H9 (cell line): ENCODE data around the gene SERPINB2. TPM values are rescaled to one million over a fixed set of nuclear protein-coding genes. Genes with fewer than 3 reads are reported as not detected.

Source experiments
- DNase-seq: peaks from one replicate; pipeline ENCODE4 v3.0.0-alpha.2; 2017
- H2AFZ ChIP-seq: one replicate; pipeline ENCODE4 v1.6.1; 2013; ENCODE audit warnings: mild to moderate bottlenecking, low read length, control low read depth, moderate library complexity
- H2AK5ac ChIP-seq: 2 replicates; pipeline ENCODE4 v1.6.1; 2013; ENCODE audit warnings: low read length, control low read depth, mixed read lengths; ENCODE audit not compliant: insufficient read length
- H2BK120ac ChIP-seq: one replicate; pipeline ENCODE4 v1.6.1; 2013; ENCODE audit warnings: low read depth, mild to moderate bottlenecking, low read length, control low read depth, inconsistent platforms; ENCODE audit not compliant: poor library complexity, severe bottlenecking
- H2BK12ac ChIP-seq: 2 replicates; pipeline ENCODE4 v1.6.1; 2013; ENCODE audit warnings: low read length, control low read depth, mixed read lengths, low read depth; ENCODE audit not compliant: insufficient read length
- H2BK15ac ChIP-seq: 2 replicates; pipeline ENCODE4 v1.6.1; 2013; ENCODE audit warnings: low read depth, low read length, control low read depth
- H2BK20ac ChIP-seq: one replicate; pipeline ENCODE4 v1.6.1; 2013; ENCODE audit warnings: low read depth, mild to moderate bottlenecking, low read length, control low read depth, inconsistent platforms; ENCODE audit not compliant: poor library complexity, severe bottlenecking
- H2BK5ac ChIP-seq: 2 replicates; pipeline ENCODE4 v1.6.1; 2013; ENCODE audit warnings: low read length, control low read depth, mixed read lengths; ENCODE audit not compliant: insufficient read length
- H3K14ac ChIP-seq: 2 replicates; pipeline ENCODE4 v1.6.1; 2013; ENCODE audit warnings: low read length, control low read depth; ENCODE audit not compliant: insufficient read depth
- H3K18ac ChIP-seq: 2 replicates; pipeline ENCODE4 v1.6.1; 2013; ENCODE audit warnings: low read depth, mild to moderate bottlenecking, mixed read lengths, low read length, control low read depth; ENCODE audit not compliant: insufficient read length
- H3K23ac ChIP-seq: 2 replicates; pipeline ENCODE4 v1.6.1; 2013; ENCODE audit warnings: low read length, control low read depth, mixed read lengths, low read depth; ENCODE audit not compliant: insufficient read length
- H3K23me2 ChIP-seq: 2 replicates; pipeline ENCODE4 v1.6.1; 2013; ENCODE audit warnings: low read depth, mild to moderate bottlenecking, mixed read lengths, low read length, control low read depth; ENCODE audit not compliant: insufficient read length, poor library complexity, severe bottlenecking
- H3K27ac ChIP-seq: 2 replicates; pipeline ENCODE4 v1.5.1; 2013; ENCODE audit warnings: low read length, control low read depth, mixed read lengths, low read depth; ENCODE audit not compliant: insufficient read length
- H3K27me3 ChIP-seq: 2 replicates; pipeline ENCODE4 v1.6.1; 2013; ENCODE audit warnings: low read length, control low read depth, inconsistent platforms; ENCODE audit not compliant: insufficient read depth
- H3K4ac ChIP-seq: 2 replicates; pipeline ENCODE4 v1.6.1; 2013; ENCODE audit warnings: low read depth, mild to moderate bottlenecking, control low read depth, inconsistent platforms, low read length, moderate library complexity
- H3K4me1 ChIP-seq: 2 replicates; pipeline ENCODE4 v1.6.1; 2013; ENCODE audit warnings: low read length, control low read depth, inconsistent platforms; ENCODE audit not compliant: insufficient read depth
- H3K4me2 ChIP-seq: 2 replicates; pipeline ENCODE4 v1.6.1; 2013; ENCODE audit warnings: low read length, control low read depth, mixed read lengths; ENCODE audit not compliant: insufficient read length, insufficient read depth
- H3K56ac ChIP-seq: 2 replicates; pipeline ENCODE4 v1.6.1; 2013; ENCODE audit warnings: low read depth, mild to moderate bottlenecking, mixed read lengths, low read length, control low read depth; ENCODE audit not compliant: insufficient read length
- H3K79me1 ChIP-seq: 2 replicates; pipeline ENCODE4 v1.6.1; 2013; ENCODE audit warnings: low read depth, mild to moderate bottlenecking, moderate library complexity, low read length, control low read depth, inconsistent platforms; ENCODE audit not compliant: insufficient read depth, poor library complexity, severe bottlenecking
- H3K79me2 ChIP-seq: 2 replicates; pipeline ENCODE4 v1.6.1; 2013; ENCODE audit warnings: low read length, control low read depth, inconsistent platforms; ENCODE audit not compliant: insufficient read depth
- H3K9ac ChIP-seq: 2 replicates; pipeline ENCODE4 v1.6.1; 2013; ENCODE audit warnings: low read length, control low read depth, mixed read lengths; ENCODE audit not compliant: insufficient read length; ENCODE audit errors: extremely low read depth
- H3K9me3 ChIP-seq: one replicate; pipeline ENCODE4 v1.6.1; 2013; ENCODE audit warnings: low read depth, low read length, inconsistent platforms; ENCODE audit not compliant: control insufficient read depth
- H3T11ph ChIP-seq: one replicate; pipeline ENCODE4 v1.6.1; 2013; ENCODE audit warnings: mild to moderate bottlenecking, low read length, control low read depth, inconsistent platforms
- H4K20me1 ChIP-seq: one replicate; pipeline ENCODE4 v1.6.1; 2013; ENCODE audit not compliant: control insufficient read depth, insufficient read length, insufficient read depth
- H4K5ac ChIP-seq: 2 replicates; pipeline ENCODE4 v1.6.1; 2013; ENCODE audit warnings: low read depth, mild to moderate bottlenecking, mixed read lengths, low read length, control low read depth; ENCODE audit not compliant: insufficient read length
- H4K8ac ChIP-seq: replicated peaks from 2 replicates; pipeline ENCODE4 v1.6.1; 2013; ENCODE audit warnings: low read length, control low read depth, mixed read lengths, low read depth; ENCODE audit not compliant: insufficient read length
- H4K91ac ChIP-seq: 2 replicates; pipeline ENCODE4 v1.6.1; 2013; ENCODE audit warnings: low read depth, mild to moderate bottlenecking, moderate library complexity, mixed read lengths, low read length, control low read depth; ENCODE audit not compliant: insufficient read length
- H3K27ac Mint-ChIP-seq, 3 experiments: 2 replicates in 2 of 3; 3 replicates in 1 of 3; pipeline ENCODE4 v1.8.0; 2020 to 2021; ENCODE audit warnings: mixed read lengths in 3 of 3, mild to moderate bottlenecking in 1 of 3, moderate library complexity in 1 of 3
- H3K27me3 Mint-ChIP-seq: 2 replicates; pipeline ENCODE4 v1.8.0; 2021; ENCODE audit warnings: low read depth, mild to moderate bottlenecking, moderate library complexity, mixed read lengths
- H3K36me3 Mint-ChIP-seq, 3 experiments: 2 replicates in 2 of 3; 3 replicates in 1 of 3; pipeline ENCODE4 v1.8.0; 2020 to 2021; ENCODE audit warnings: low read depth in 3 of 3, mixed read lengths in 3 of 3; ENCODE audit not compliant: insufficient read depth in 1 of 3
- H3K4me1 Mint-ChIP-seq, 2 experiments: 2 replicates each; pipeline ENCODE4 v1.8.0; 2020; ENCODE audit warnings: mixed read lengths in 2 of 2
- H3K4me3 Mint-ChIP-seq, 2 experiments: 2 replicates in 1 of 2; 3 replicates in 1 of 2; pipeline ENCODE4 v1.8.0; 2020 to 2021; ENCODE audit warnings: mild to moderate bottlenecking in 2 of 2, mixed read lengths in 2 of 2, moderate library complexity in 1 of 2
- H3K9me3 Mint-ChIP-seq, 2 experiments: 2 replicates in 1 of 2; 3 replicates in 1 of 2; pipeline ENCODE4 v1.8.0; 2020; ENCODE audit warnings: mild to moderate bottlenecking in 2 of 2, mixed read lengths in 2 of 2, moderate library complexity in 1 of 2
- CTCF ChIP-seq: fragments of 200-600 bp; sonication (generic); conservative IDR thresholded peaks from 3 replicates; pipeline ENCODE4 v1.8.0; 2021; ENCODE audit warnings: antibody characterized with exemption, mild to moderate bottlenecking
- WGBS: extraction: QIAGEN DNeasy Blood & Tissue Kit; methylation state at CpG from one replicate; pipeline ENCODE4 v1.1.7; 2013; ENCODE audit warnings: missing lambda C conversion rate, low lambda C conversion rate, mixed read lengths; ENCODE audit not compliant: insufficient read length; ENCODE audit errors: extremely low coverage; 5-methylcytosine and 5-hydroxymethylcytosine counted together
- total RNA-seq: library from RNA; stranded (reverse); gene quantifications from 2 replicates; pipeline ENCODE4 v1.2.1, GENCODE V29; 2021

The SERPINB2 gene
- total RNA-seq, 1 experiment from 2014 or later = not detected

- WGBS = no CpG with 5 or more reads among the region's 6 CpGs
- Histone ChIP-seq H4K5ac (no peak overlapping the region), H3K27me3 (no peaks in the 10 kb centered on the region), H2BK15ac (no peak overlapping the region), H3K9ac (no peak overlapping the region), H3K79me2 (no peaks in the 10 kb centered on the region), H3K4ac (no peak overlapping the region), H3K56ac (no peak overlapping the region), H2BK12ac (no peak overlapping the region), H3K23me2 (no peaks in the 10 kb centered on the region), H3K4me1 (no peaks in the 10 kb centered on the region), H2BK20ac (no peak overlapping the region), H2BK120ac (no peak overlapping the region), H3K27ac (no peak overlapping the region), H3T11ph (no peak overlapping the region), H3K14ac (no peak overlapping the region), H4K20me1 (no peaks in the 10 kb centered on the region), H2AK5ac (no peak overlapping the region), H4K8ac (no peak overlapping the region), H3K9me3 (no peaks in the 10 kb centered on the region), H3K4me2 (no peak overlapping the region), H4K91ac (no peak overlapping the region), H3K18ac (no peak overlapping the region), H3K23ac (no peak overlapping the region), H2AFZ (no peak overlapping the region), H2BK5ac (no peak overlapping the region), H3K79me1 (no peaks in the 10 kb centered on the region)
- H3K9me3 Mint-ChIP-seq = no peaks in the 10 kb centered on the region; a peak in 1 of 5 replicates
- H3K4me1 Mint-ChIP-seq = no peaks in the 10 kb centered on the region
- TF ChIP-seq CTCF = no peak
- H3K4me3 Mint-ChIP-seq = no peak overlapping the region
- H3K27me3 Mint-ChIP-seq = no peaks in the 10 kb centered on the region; the same call in 1 of the 2 replicates
- no peaks in the 10 kb centered on the region; a peak in 1 of 7 replicates for H3K36me3 Mint-ChIP-seq
- no peak overlapping the region for H3K27ac Mint-ChIP-seq
- DNase-seq = no peak
Observed at GRCh38 chr18:63894106-63894772, 6.7 kb downstream of the SERPINB2 start.
